HepG2 (cell line): ENCODE measurements around the gene PTPRD. TPM values are rescaled to one million over a fixed set of nuclear protein-coding genes. Genes with fewer than 3 reads are reported as not detected.

Experiments
- ATAC-seq: fragments of 200-7000 bp; cut with Tn5 transposase; 3 replicates; pipeline ENCODE4 v1.9.1; 2020; ENCODE audit warnings: mild to moderate bottlenecking, moderate library complexity
- BruUV-seq: library from RNA; stranded (reverse); fragments of 400-500 nt; replicated peaks from 2 replicates; lab custom pipeline; 2021; lab: Mats Ljungman, UMichigan
- CTCF ChIA-PET: fragments of 300-600 bp; formaldehyde crosslinking; extraction: SDS; loops from one replicate; lab custom pipeline; 2021; ENCODE audit warnings: low total read pairs, inconsistent platforms, low intra/inter-chr PET ratio; lab: Yijun Ruan, JAX
- POLR2A ChIA-PET: fragments of 350-600 bp; sonication (Branson Sonifier 250); formaldehyde crosslinking; loops from one replicate; lab custom pipeline; 2020; ENCODE audit warnings: antibody characterized with exemption, inconsistent platforms; lab: Yijun Ruan, JAX
- DNase-seq: peaks from one replicate; pipeline ENCODE4 v3.0.0-alpha.2; 2015; ENCODE audit warnings: low spot score
- FAIRE-seq: peaks from 3 replicates; lab custom pipeline; 2011; peaks lifted over from hg19 to GRCh38; lab: Jason Lieb, UNC
- H2AFZ ChIP-seq: one replicate; pipeline ENCODE4 v1.6.1; 2011; ENCODE audit warnings: low read length, inconsistent platforms
- H3K27ac ChIP-seq: fragments of 300-600 bp; 3 replicates; pipeline ENCODE4 v1.8.0; 2011; ENCODE audit warnings: mixed run types, mild to moderate bottlenecking, mixed read lengths, low read length, inconsistent platforms; ENCODE audit not compliant: insufficient read depth; ENCODE audit errors: extremely low read length
- H3K27me3 ChIP-seq, 2 experiments: fragments of 200-600 bp in 1 of 2; 2 replicates in 1 of 2; 3 replicates in 1 of 2; pipeline versions ENCODE4 v1.6.0 to v1.8.0; 2011; ENCODE audit warnings: low read length in 2 of 2, mild to moderate bottlenecking in 2 of 2, moderate library complexity in 2 of 2, inconsistent platforms in 1 of 2; ENCODE audit not compliant: insufficient read depth in 2 of 2, control insufficient read depth in 1 of 2
- H3K36me3 ChIP-seq, 2 experiments: fragments of 200-600 bp in 1 of 2; replicated peaks in 1 of 2; 2 replicates in 1 of 2; 3 replicates in 1 of 2; pipeline versions ENCODE4 v1.5.1 to v1.8.0; 2011; ENCODE audit warnings: low read length in 2 of 2, inconsistent platforms in 1 of 2; ENCODE audit not compliant: insufficient read depth in 2 of 2, control insufficient read depth in 1 of 2
- H3K4me1 ChIP-seq: 2 replicates; pipeline ENCODE4 v1.5.1; 2012; ENCODE audit warnings: low read length, inconsistent platforms; ENCODE audit not compliant: insufficient read depth
- H3K4me2 ChIP-seq: 2 replicates; pipeline ENCODE4 v1.6.0; 2011; ENCODE audit warnings: low read depth, low read length, inconsistent platforms
- H3K4me3 ChIP-seq, 3 experiments: fragments of 200-600 bp in 1 of 3; sonication (generic), shearing (Covaris generic) in 1 of 3; replicated peaks in 1 of 3; 2 replicates each; pipeline ENCODE4 v1.5.1; 2011 to 2016; ENCODE audit warnings: low read length in 3 of 3, inconsistent platforms in 2 of 3, low read depth in 2 of 3, mild to moderate bottlenecking in 2 of 3, control low read depth in 1 of 3, mixed read lengths in 1 of 3; ENCODE audit not compliant: insufficient read depth in 1 of 3
- H3K79me2 ChIP-seq: one replicate; pipeline ENCODE4 v1.6.1; 2011; ENCODE audit warnings: low read length, inconsistent platforms; ENCODE audit not compliant: insufficient read depth
- H3K9ac ChIP-seq: 2 replicates; pipeline ENCODE4 v1.6.0; 2011; ENCODE audit warnings: mild to moderate bottlenecking, low read depth, low read length, inconsistent platforms; ENCODE audit not compliant: insufficient read depth
- H3K9me3 ChIP-seq: 2 replicates; pipeline ENCODE4 v1.5.1; 2012; ENCODE audit warnings: mild to moderate bottlenecking, low read length
- H4K20me1 ChIP-seq: 2 replicates; pipeline ENCODE4 v1.6.0; 2011; ENCODE audit warnings: inconsistent platforms, mild to moderate bottlenecking, low read length, moderate library complexity; ENCODE audit not compliant: insufficient read depth
- ADNP ChIP-seq: sonication (generic); formaldehyde crosslinking; IDR thresholded peaks from 2 replicates; pipeline ENCODE4 v1.4.0; 2020; ENCODE audit warnings: missing genetic modification reagents
- CBX5 ChIP-seq: sonication (generic); formaldehyde crosslinking; IDR thresholded peaks from 2 replicates; pipeline ENCODE4 v1.4.0; 2020; ENCODE audit warnings: missing genetic modification reagents, borderline replicate concordance
- DNMT1 ChIP-seq: sonication (generic); formaldehyde crosslinking; IDR thresholded peaks from 2 replicates; pipeline ENCODE4 v1.5.1; 2020; ENCODE audit warnings: mild to moderate bottlenecking, missing genetic modification reagents
- FOXK2 ChIP-seq: fragments of 450-650 bp; IDR thresholded peaks from 2 replicates; pipeline ENCODE4 v1.6.1; 2016
- KDM4B ChIP-seq: sonication (generic); formaldehyde crosslinking; IDR thresholded peaks from 2 replicates; pipeline ENCODE4 v1.4.0; 2020; ENCODE audit warnings: missing genetic modification reagents
- NKX3-1 ChIP-seq: sonication (generic); formaldehyde crosslinking; IDR thresholded peaks from 2 replicates; pipeline ENCODE4 v1.5.0; 2020; ENCODE audit warnings: missing genetic modification reagents
- NR2F6 ChIP-seq, 2 experiments: IDR thresholded peaks; 2 replicates each; pipeline ENCODE4 v1.6.1; 2016; ENCODE audit warnings: antibody characterized with exemption in 1 of 2, mild to moderate bottlenecking in 1 of 2
- RFX3 ChIP-seq: IDR thresholded peaks from 2 replicates; pipeline ENCODE4 v1.6.1; 2016; ENCODE audit warnings: missing biosample characterization, missing genetic modification reagents
- SATB2 ChIP-seq: sonication (generic); formaldehyde crosslinking; IDR thresholded peaks from 2 replicates; pipeline ENCODE4 v1.5.0; 2020; ENCODE audit warnings: missing genetic modification reagents
- SIN3A ChIP-seq: IDR thresholded peaks from 2 replicates; pipeline ENCODE4 v1.6.1; 2011; ENCODE audit warnings: low read depth, mild to moderate bottlenecking, control low read depth, low read length, borderline replicate concordance
- U2AF2 ChIP-seq: fragments of 200-400 bp; formaldehyde crosslinking; IDR thresholded peaks from 2 replicates; pipeline ENCODE4 v1.6.1; 2017; ENCODE audit warnings: low read depth, mild to moderate bottlenecking, low read length
- ZNF432 ChIP-seq: sonication (generic); formaldehyde crosslinking; IDR thresholded peaks from 2 replicates; pipeline ENCODE4 v1.5.0; 2020; ENCODE audit warnings: missing genetic modification reagents, mild to moderate bottlenecking, borderline replicate concordance
- ZNF709 ChIP-seq: sonication (generic); formaldehyde crosslinking; IDR thresholded peaks from 2 replicates; pipeline ENCODE4 v1.5.0; 2020; ENCODE audit warnings: mild to moderate bottlenecking, missing genetic modification reagents
- ZNF773 ChIP-seq: sonication (generic); formaldehyde crosslinking; IDR thresholded peaks from 2 replicates; pipeline ENCODE4 v1.4.0; 2020; ENCODE audit warnings: missing genetic modification reagents, borderline replicate concordance
- ZSCAN31 ChIP-seq: sonication (generic); formaldehyde crosslinking; IDR thresholded peaks from 2 replicates; pipeline ENCODE4 v1.5.0; 2020; ENCODE audit warnings: low read depth, mild to moderate bottlenecking, missing genetic modification reagents
- WGBS: methylation state at CpG from one replicate; pipeline ENCODE4 v1.1.6; 2017; ENCODE audit warnings: low lambda C conversion rate; 5-methylcytosine and 5-hydroxymethylcytosine counted together
- in situ Hi-C: cut with HindIII; loops from 2 replicates; pipeline ENCODE4 v1.10.0; 2017; ENCODE audit warnings: low pct_unique_long_range_greater_than_20kb; ENCODE audit not compliant: extremely low pct_ligation_motif_present
- intact Hi-C: fragments of 100-400 bp; cut with micrococcal nuclease; formaldehyde crosslinking; loops from one replicate; pipeline ENCODE4 v1.10.0; 2022; ENCODE audit not compliant: unreplicated experiment
- polyA plus RNA-seq, 8 experiments: library from polyadenylated mRNA; depleted of rRNA in 3 of 8; stranded (reverse) in 7 of 8; unstranded in 1 of 8; fragments of >200 nt; fragmentation: Illumina TruSeq in 4 of 8; extraction: Trizol in 4 of 8; gene quantifications; 2 replicates each; pipeline versions ENCODE4 v1.2.1 to v1.2.3, GENCODE V29; 2011 to 2016; ENCODE audit warnings: low read depth in 4 of 8, missing spikeins in 1 of 8, mixed read lengths in 1 of 8; ENCODE audit not compliant: insufficient read depth in 1 of 8
- total RNA-seq, 5 experiments: library from RNA; depleted of rRNA; stranded (reverse); fragments of >200 nt; fragmentation: Illumina TruSeq; extraction: Trizol; gene quantifications; 2 replicates each; pipeline ENCODE4 v1.2.3, GENCODE V29; 2016; ENCODE audit warnings: low read depth in 1 of 5
- TF ChIP-seq, protein P1 (sequence below): IDR thresholded peaks from 2 replicates; pipeline ENCODE4 v1.4.0; 2020; ENCODE audit warnings: mild to moderate bottlenecking, missing genetic modification reagents
- TF ChIP-seq, protein P2 (sequence below): IDR thresholded peaks from 2 replicates; pipeline ENCODE4 v1.6.1; 2016; ENCODE audit warnings: low read depth

PTPRD gene
- total and polyA plus RNA-seq, 2 of the 13 experiments (the other 11 are each of a cell fraction or from before 2014, with no cell fraction given): 0.05 TPM; not detected in 1

DNA sequence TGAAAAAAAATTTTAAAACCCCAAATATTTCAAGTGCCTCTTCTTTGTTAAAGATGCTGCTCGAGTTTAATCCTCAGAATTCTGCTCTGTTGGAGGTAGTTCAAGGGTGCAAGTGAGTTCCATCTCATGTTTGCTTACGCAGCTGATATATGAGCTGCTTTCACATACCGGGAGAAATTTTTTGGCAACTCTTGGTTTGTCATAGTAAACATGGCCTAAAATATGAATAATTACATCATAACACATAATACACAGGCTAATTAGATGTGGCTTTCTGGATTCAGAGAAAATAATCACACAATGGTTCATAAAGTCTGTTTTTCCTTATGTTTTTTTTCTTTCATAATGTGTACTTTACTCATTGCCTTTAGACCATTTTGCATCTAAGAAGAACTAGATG, 1134.1 kb downstream of the PTPRD start:
- Histone ChIP-seq H3K4me3 (no peak overlapping the region), H4K20me1 (no peaks in the 10 kb centered on the region), H3K9me3 (no peaks in the 10 kb centered on the region; the same call in 1 of the 2 replicates), H3K79me2 (no peaks in the 10 kb centered on the region), H3K4me2 (no peak overlapping the region), H3K9ac (no peak overlapping the region), H2AFZ (no peak overlapping the region), H3K27me3 (no peaks in the 10 kb centered on the region), H3K36me3 (no peaks in the 10 kb centered on the region), H3K4me1 (no peaks in the 10 kb centered on the region), H3K27ac (no peak overlapping the region)
- FAIRE-seq (no peak), ATAC-seq (no peak), DNase-seq (no peak)
- intact Hi-C loops: no loop called here
- CTCF ChIA-PET: no interaction called here
- in situ Hi-C loops: no loop called here
- WGBS: 36% methylated on average over 3 of the region's 3 CpGs
- POLR2A ChIA-PET: no interaction called here
- TF ChIP-seq FOXK2: no peak
- TF ChIP-seq ADNP (CRISPR knock-in tag): no peak
- TF ChIP-seq, protein P1, sequence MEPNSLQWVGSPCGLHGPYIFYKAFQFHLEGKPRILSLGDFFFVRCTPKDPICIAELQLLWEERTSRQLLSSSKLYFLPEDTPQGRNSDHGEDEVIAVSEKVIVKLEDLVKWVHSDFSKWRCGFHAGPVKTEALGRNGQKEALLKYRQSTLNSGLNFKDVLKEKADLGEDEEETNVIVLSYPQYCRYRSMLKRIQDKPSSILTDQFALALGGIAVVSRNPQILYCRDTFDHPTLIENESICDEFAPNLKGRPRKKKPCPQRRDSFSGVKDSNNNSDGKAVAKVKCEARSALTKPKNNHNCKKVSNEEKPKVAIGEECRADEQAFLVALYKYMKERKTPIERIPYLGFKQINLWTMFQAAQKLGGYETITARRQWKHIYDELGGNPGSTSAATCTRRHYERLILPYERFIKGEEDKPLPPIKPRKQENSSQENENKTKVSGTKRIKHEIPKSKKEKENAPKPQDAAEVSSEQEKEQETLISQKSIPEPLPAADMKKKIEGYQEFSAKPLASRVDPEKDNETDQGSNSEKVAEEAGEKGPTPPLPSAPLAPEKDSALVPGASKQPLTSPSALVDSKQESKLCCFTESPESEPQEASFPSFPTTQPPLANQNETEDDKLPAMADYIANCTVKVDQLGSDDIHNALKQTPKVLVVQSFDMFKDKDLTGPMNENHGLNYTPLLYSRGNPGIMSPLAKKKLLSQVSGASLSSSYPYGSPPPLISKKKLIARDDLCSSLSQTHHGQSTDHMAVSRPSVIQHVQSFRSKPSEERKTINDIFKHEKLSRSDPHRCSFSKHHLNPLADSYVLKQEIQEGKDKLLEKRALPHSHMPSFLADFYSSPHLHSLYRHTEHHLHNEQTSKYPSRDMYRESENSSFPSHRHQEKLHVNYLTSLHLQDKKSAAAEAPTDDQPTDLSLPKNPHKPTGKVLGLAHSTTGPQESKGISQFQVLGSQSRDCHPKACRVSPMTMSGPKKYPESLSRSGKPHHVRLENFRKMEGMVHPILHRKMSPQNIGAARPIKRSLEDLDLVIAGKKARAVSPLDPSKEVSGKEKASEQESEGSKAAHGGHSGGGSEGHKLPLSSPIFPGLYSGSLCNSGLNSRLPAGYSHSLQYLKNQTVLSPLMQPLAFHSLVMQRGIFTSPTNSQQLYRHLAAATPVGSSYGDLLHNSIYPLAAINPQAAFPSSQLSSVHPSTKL (CRISPR knock-in tag): no peak
- TF ChIP-seq ZNF432: no peak
- no peak for TF ChIP-seq ZNF773
- no peak for TF ChIP-seq KDM4B (CRISPR knock-in tag)
- TF ChIP-seq, protein P2, sequence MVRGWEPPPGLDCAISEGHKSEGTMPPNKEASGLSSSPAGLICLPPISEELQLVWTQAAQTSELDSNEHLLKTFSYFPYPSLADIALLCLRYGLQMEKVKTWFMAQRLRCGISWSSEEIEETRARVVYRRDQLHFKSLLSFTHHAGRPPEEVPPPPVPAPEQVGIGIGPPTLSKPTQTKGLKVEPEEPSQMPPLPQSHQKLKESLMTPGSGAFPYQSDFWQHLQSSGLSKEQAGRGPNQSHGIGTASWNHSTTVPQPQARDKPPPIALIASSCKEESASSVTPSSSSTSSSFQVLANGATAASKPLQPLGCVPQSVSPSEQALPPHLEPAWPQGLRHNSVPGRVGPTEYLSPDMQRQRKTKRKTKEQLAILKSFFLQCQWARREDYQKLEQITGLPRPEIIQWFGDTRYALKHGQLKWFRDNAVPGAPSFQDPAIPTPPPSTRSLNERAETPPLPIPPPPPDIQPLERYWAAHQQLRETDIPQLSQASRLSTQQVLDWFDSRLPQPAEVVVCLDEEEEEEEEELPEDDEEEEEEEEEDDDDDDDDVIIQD (CRISPR knock-in tag): no peak
- TF ChIP-seq SIN3A: no peak
- no peak for TF ChIP-seq NR2F6 (IDR thresholded peaks at IDR 0.05)
- TF ChIP-seq NR2F6 (CRISPR knock-in tag; IDR thresholded peaks at IDR 0.05): no peak
- no peak for TF ChIP-seq ZSCAN31 (CRISPR knock-in tag)
- TF ChIP-seq RFX3 (CRISPR knock-in tag): no peak
- no peak for TF ChIP-seq DNMT1 (CRISPR knock-in tag)
- no peak for TF ChIP-seq U2AF2
- no peak for TF ChIP-seq SATB2
- no peak for TF ChIP-seq NKX3-1 (CRISPR knock-in tag)
- no peak for TF ChIP-seq ZNF709
- no peak for TF ChIP-seq CBX5 (CRISPR knock-in tag)
- BruUV-seq: no TSS peak
